Prostate gland (tissue), 2 donors: ENCODE data around the gene FBXW2. TPM values are rescaled to one million over a fixed set of nuclear protein-coding genes. Genes with fewer than 3 reads are reported as not detected.

ENCODE experiments used
- DNase-seq: peaks from one replicate; pipeline ENCODE4 v3.0.0-alpha.2; 2019; ENCODE audit warnings: low spot score
- H3K27ac ChIP-seq, 2 donors: fragments of 200-600 bp; sonication (generic); 2 replicates each; pipeline ENCODE4 v1.5.1; 2017 to 2019
- H3K27me3 ChIP-seq: fragments of 200-600 bp; sonication (generic); replicated peaks from 2 replicates; pipeline ENCODE4 v1.5.1; 2019; ENCODE audit not compliant: insufficient read depth
- H3K36me3 ChIP-seq, 2 donors: fragments of 200-600 bp; sonication (generic); 1 replicate in 1 of 2; 2 replicates in 1 of 2; pipeline versions ENCODE4 v1.5.1 to v1.8.1; 2017 to 2019
- H3K4me1 ChIP-seq: fragments of 200-600 bp; sonication (generic); replicated peaks from 2 replicates; pipeline ENCODE4 v1.5.1; 2019
- H3K4me3 ChIP-seq, 2 donors: fragments of 200-600 bp; sonication (generic); 2 replicates each; pipeline ENCODE4 v1.5.1; 2017 to 2019
- H3K9me3 ChIP-seq: fragments of 200-600 bp; sonication (generic); 2 replicates; pipeline ENCODE4 v1.5.1; 2017
- POLR2A ChIP-seq: fragments of 450-650 bp; IDR thresholded peaks from one replicate; pipeline ENCODE4 v1.6.1; 2016; ENCODE audit warnings: antibody characterized with exemption, mild to moderate bottlenecking
- POLR2AphosphoS5 ChIP-seq: sonication (generic); formaldehyde crosslinking; IDR thresholded peaks from one replicate; pipeline ENCODE4 v1.6.1; 2017; ENCODE audit warnings: antibody characterized with exemption
- WGBS: methylation state at CpG from one replicate; pipeline ENCODE4 v1.1.5; 2018; 5-methylcytosine and 5-hydroxymethylcytosine counted together
- intact Hi-C: fragments of 100-400 bp; cut with DNase I; formaldehyde crosslinking; loops from one replicate; pipeline ENCODE4 v1.14.2; 2022
- total RNA-seq, 2 donors: library from RNA; depleted of rRNA; stranded (reverse); fragments of >200 nt; gene quantifications; one replicate each; pipeline ENCODE4 v1.1.0, GENCODE V29; 2016
- TF ChIP-seq, protein P1 (sequence below), 4 experiments: fragments of 200-600 bp in 2 of 4; fragments of 450-650 bp in 2 of 4; sonication (generic) in 2 of 4; IDR thresholded peaks; 1 replicate in 3 of 4; 2 replicates in 1 of 4; pipeline ENCODE4 v1.5.1; 2016 to 2019; ENCODE audit warnings: antibody characterized with exemption in 4 of 4, mild to moderate bottlenecking in 2 of 4, moderate library complexity in 2 of 4

The FBXW2 gene
- total RNA-seq, 2 donors from 2014 or later, result 38.3 to 57.1 TPM

DNA sequence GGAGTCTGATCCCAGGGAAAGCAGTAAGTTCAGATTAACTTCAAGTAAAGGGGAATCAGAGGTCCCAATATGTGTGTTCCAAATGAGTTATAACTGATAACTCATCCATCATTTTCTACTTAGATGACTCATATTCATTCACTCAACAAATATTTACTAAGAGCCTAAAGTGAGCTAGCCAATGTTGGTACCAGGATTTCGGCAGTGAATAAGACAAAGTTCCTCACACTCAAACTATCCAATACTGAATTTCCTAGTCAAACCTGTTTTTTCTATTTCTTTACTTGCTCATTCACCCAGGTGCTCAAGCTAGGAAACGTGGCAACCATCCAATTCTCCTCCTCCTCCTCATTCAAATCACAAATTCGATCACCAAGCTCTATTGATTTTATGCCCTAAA, 25.8 kb downstream of the FBXW2 start:
- no peaks in the 10 kb centered on the region for H3K9me3 ChIP-seq
- intact Hi-C loops, result no loop called here
- TF ChIP-seq POLR2A (no peak), POLR2AphosphoS5 (no peak)
- TF ChIP-seq, protein P1, sequence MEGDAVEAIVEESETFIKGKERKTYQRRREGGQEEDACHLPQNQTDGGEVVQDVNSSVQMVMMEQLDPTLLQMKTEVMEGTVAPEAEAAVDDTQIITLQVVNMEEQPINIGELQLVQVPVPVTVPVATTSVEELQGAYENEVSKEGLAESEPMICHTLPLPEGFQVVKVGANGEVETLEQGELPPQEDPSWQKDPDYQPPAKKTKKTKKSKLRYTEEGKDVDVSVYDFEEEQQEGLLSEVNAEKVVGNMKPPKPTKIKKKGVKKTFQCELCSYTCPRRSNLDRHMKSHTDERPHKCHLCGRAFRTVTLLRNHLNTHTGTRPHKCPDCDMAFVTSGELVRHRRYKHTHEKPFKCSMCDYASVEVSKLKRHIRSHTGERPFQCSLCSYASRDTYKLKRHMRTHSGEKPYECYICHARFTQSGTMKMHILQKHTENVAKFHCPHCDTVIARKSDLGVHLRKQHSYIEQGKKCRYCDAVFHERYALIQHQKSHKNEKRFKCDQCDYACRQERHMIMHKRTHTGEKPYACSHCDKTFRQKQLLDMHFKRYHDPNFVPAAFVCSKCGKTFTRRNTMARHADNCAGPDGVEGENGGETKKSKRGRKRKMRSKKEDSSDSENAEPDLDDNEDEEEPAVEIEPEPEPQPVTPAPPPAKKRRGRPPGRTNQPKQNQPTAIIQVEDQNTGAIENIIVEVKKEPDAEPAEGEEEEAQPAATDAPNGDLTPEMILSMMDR (IDR thresholded peaks at IDR 0.05), result no peak

DNA sequence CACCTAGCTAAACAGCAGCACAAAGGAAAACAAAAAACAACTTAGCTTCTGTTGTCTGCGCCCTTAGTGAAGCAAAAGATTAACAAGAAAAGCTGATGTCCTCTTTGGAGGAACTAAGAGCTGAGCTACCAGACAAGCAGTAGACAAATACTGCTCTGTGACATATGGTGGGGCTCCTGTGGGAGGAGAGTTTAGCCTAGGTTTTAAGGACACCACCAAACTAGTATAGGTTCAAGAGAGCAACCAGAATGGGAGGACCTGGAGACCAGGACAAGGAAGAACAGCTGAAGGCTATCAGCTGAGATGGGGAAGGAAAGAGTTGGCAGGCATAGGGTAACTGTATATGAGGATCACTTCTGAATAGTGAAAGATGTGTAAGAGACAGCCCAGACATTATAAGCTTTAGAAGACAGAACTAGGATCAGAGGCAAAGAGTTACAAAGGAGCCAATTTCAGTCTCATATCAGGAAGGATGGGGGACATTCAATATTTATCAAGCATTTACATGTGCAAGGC, 27.2 kb downstream of the FBXW2 start:
- intact Hi-C loops, result no loop called here
- WGBS, result 92% methylated on average over 1 of the region's 1 CpG
- H3K9me3 ChIP-seq, result no peaks in the 10 kb centered on the region
- peaks cover 0 to 5% of the 10 kb centered on the region in 2 donors for H3K36me3 ChIP-seq
- no peak for TF ChIP-seq POLR2AphosphoS5
- TF ChIP-seq, protein P1 (IDR thresholded peaks at IDR 0.05), result no peak
- TF ChIP-seq POLR2A, result no peak
- no peak for DNase-seq
- no peak overlapping the region for H3K27ac ChIP-seq
- H3K4me1 ChIP-seq, result no peaks in the 10 kb centered on the region
- no peak overlapping the region for H3K4me3 ChIP-seq
- H3K27me3 ChIP-seq, result no peaks in the 10 kb centered on the region

More for the DNA sequence above, 25.8 kb downstream of the FBXW2 start:
- Histone ChIP-seq H3K36me3 (peaks cover 0 to 5% of the 10 kb centered on the region in 2 donors), H3K27ac (no peak overlapping the region), H3K4me3 (no peak overlapping the region), H3K27me3 (no peaks in the 10 kb centered on the region), H3K4me1 (no peaks in the 10 kb centered on the region)
- WGBS, result 61% methylated on average over 3 of the region's 3 CpGs
- DNase-seq, result no peak

DNA sequence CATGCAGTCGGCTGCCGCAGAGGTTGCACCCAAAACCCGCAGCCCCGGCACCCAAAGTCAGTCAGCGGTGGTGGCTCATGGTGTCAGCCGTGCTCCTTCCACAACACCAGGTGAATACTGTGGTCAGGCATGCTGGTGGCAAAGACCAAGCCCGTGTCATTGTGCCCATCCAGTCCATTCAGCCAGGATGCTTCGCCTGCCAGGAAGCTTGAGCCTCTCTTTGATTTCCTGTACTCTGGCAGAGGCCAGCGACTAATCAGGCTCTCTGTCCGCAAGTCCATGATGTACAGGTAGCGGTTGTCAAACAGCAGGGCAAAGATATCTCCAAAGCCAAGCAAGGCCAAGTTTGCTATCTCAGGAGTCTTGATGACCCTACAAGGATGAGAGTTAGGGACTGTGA, 28.7 kb downstream of the FBXW2 start:
- 97% methylated on average over 11 of the region's 11 CpGs for WGBS
- Histone ChIP-seq H3K27ac (no peak overlapping the region), H3K36me3 (peaks cover 0 to 5% of the 10 kb centered on the region in 2 donors), H3K9me3 (no peaks in the 10 kb centered on the region), H3K4me1 (no peaks in the 10 kb centered on the region), H3K4me3 (no peak overlapping the region), H3K27me3 (no peaks in the 10 kb centered on the region)
- TF ChIP-seq POLR2AphosphoS5, result no peak
- TF ChIP-seq, protein P1 (IDR thresholded peaks at IDR 0.05), result no peak
- no peak for TF ChIP-seq POLR2A
- intact Hi-C loops, result no loop called here
- DNase-seq, result no peak

DNA sequence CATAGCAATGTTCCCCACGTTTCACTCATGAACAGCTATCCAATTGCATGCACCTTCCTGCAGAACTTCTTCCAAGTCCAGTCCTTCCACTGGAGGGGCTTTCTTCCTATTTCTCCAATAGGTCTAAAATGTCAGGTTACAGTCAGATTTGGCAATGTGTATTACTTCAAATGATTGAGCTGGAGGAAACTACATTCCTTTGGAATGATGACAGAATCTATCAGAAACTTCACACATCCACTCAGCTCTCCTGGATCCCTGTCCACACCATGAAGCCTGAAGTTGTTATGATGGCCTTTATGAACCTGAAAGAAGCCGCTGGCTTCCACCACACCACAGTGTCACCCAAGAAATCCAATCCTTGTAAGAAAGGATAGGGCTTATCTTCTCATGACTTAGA, 32.2 kb downstream of the FBXW2 start:
- intact Hi-C loops, result no loop called here
- Histone ChIP-seq H3K4me1 (no peaks in the 10 kb centered on the region), H3K36me3 (peaks cover 0 to 5% of the 10 kb centered on the region in 2 donors), H3K9me3 (no peaks in the 10 kb centered on the region), H3K27ac (no peak overlapping the region), H3K4me3 (no peak overlapping the region), H3K27me3 (no peaks in the 10 kb centered on the region)
- DNase-seq, result no peak
- TF ChIP-seq, protein P1 (IDR thresholded peaks at IDR 0.05), result no peak
- TF ChIP-seq POLR2A (no peak), POLR2AphosphoS5 (no peak)
- WGBS, result 76% methylated on average over 2 of the region's 2 CpGs

DNA sequence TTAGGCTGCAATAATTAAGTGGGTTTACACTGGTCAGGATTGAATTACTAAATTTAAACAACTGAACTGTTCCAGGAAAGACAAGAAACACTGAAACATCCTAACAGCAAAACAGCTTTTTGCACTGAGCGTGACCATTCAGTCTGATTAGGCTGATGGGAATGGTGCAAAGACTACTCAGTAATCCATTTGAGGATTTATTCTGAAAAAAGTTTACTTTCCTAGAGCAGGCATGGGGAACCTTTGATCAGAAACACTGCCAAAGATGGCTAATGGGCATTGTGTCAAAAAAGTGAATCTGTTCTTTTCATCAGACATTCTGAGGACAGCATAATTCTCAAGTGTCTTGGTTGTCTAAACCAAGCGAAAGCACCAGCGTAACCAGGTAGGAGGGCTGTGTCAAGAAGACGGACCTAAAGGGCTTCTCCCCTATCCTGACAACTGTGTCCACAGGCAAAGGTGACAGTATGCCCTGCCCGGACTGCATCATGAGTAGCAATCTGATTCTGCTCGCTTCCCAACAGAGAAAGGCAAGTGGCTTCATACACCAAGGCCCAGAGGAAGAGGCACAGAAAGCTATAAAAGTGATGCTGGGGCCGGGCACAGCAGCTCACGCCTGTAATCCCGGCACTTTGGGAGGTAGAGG, 33.3 kb downstream of the FBXW2 start:
- intact Hi-C loops, result loop anchor here (5.0 to 10.0 kb wide), 4 partner anchors 115 to 317 kb away; partner anchors contain the start of gene PHF19
- H3K27ac ChIP-seq, result no peak overlapping the region
- DNase-seq, result no peak
- no peaks in the 10 kb centered on the region for H3K9me3 ChIP-seq
- H3K4me1 ChIP-seq, result no peaks in the 10 kb centered on the region
- H3K36me3 ChIP-seq, result peaks cover 0 to 5% of the 10 kb centered on the region in 2 donors
- H3K4me3 ChIP-seq, result no peak overlapping the region
- no peaks in the 10 kb centered on the region for H3K27me3 ChIP-seq
- 84% methylated on average over 9 of the region's 9 CpGs for WGBS
- TF ChIP-seq, protein P1 (IDR thresholded peaks at IDR 0.05), result no peak
- TF ChIP-seq POLR2AphosphoS5 (no peak), POLR2A (no peak)
